Small intestine (tissue), 7 donors: ENCODE results near the gene PHC3. TPM values are rescaled to one million over a fixed set of nuclear protein-coding genes. Genes with fewer than 3 reads are reported as not detected.
A peak's percentile ranks its signal among the peaks of the same experiment; 100 is the strongest.

Source experiments
- DNase-seq, 2 donors: peaks; one replicate each; pipeline versions ENCODE4 v3.0.0 to v3.0.0-alpha.2; 2013
- FAIRE-seq: peaks from 2 replicates; lab custom pipeline; 2012; peaks lifted over from hg19 to GRCh38; lab: Jason Lieb, UNC
- H3K27ac ChIP-seq, 3 donors: one replicate each; pipeline ENCODE4 v1.5.1; 2013; ENCODE audit warnings: low read length in 2 of 3, mild to moderate bottlenecking in 2 of 3, control low read depth in 1 of 3, inconsistent platforms in 1 of 3, low read depth in 1 of 3, moderate library complexity in 1 of 3
- H3K27me3 ChIP-seq, 3 donors: one replicate each; pipeline ENCODE4 v1.6.1; 2013; ENCODE audit warnings: low read length in 3 of 3, inconsistent platforms in 1 of 3; ENCODE audit not compliant: control insufficient read depth in 3 of 3, insufficient read depth in 3 of 3
- H3K36me3 ChIP-seq, 3 donors: one replicate each; pipeline ENCODE4 v1.6.1; 2013; ENCODE audit warnings: low read length in 3 of 3, inconsistent platforms in 1 of 3, low read depth in 1 of 3, mild to moderate bottlenecking in 1 of 3, moderate library complexity in 1 of 3; ENCODE audit not compliant: control insufficient read depth in 3 of 3, insufficient read depth in 2 of 3
- H3K4me1 ChIP-seq, 3 donors: one replicate each; pipeline ENCODE4 v1.6.1; 2013; ENCODE audit warnings: low read length in 2 of 3, inconsistent platforms in 1 of 3, low read depth in 1 of 3, mild to moderate bottlenecking in 1 of 3, moderate library complexity in 1 of 3; ENCODE audit not compliant: control insufficient read depth in 3 of 3, insufficient read depth in 2 of 3
- H3K4me3 ChIP-seq, 3 donors: one replicate each; pipeline ENCODE4 v1.5.1; 2013; ENCODE audit warnings: low read length in 3 of 3, control low read depth in 1 of 3, inconsistent platforms in 1 of 3, low read depth in 1 of 3, mild to moderate bottlenecking in 1 of 3, moderate library complexity in 1 of 3
- H3K9me3 ChIP-seq, 2 donors: one replicate each; pipeline ENCODE4 v1.6.1; 2013; ENCODE audit warnings: low read depth in 1 of 2, low read length in 1 of 2; ENCODE audit not compliant: control insufficient read depth in 2 of 2, insufficient read depth in 1 of 2
- WGBS, 3 donors: extraction: QIAGEN DNeasy Blood & Tissue Kit; methylation state at CpG; one replicate each; pipeline ENCODE4 v1.1.7; 2013; 5-methylcytosine and 5-hydroxymethylcytosine counted together
- polyA plus RNA-seq, 4 donors: library from polyadenylated mRNA; stranded (reverse) in 3 of 4; unstranded in 1 of 4; fragments of 200-250 nt in 3 of 4; fragments of 120-200 nt in 1 of 4; gene quantifications; one replicate each; pipeline versions ENCODE4 v1.2.1 to v1.2.3, GENCODE V29; 2013
- donor health status: healthy with polysubstance abuse.
- donor health status: control.
- donor health status: control.
- donor health status: Bipolar disorder and iron deficiency.
- donor health status: healthy.

PHC3 gene
- polyA plus RNA-seq, 4 donors, result 2.5 to 30.4 (median 4.3) TPM

DNA sequence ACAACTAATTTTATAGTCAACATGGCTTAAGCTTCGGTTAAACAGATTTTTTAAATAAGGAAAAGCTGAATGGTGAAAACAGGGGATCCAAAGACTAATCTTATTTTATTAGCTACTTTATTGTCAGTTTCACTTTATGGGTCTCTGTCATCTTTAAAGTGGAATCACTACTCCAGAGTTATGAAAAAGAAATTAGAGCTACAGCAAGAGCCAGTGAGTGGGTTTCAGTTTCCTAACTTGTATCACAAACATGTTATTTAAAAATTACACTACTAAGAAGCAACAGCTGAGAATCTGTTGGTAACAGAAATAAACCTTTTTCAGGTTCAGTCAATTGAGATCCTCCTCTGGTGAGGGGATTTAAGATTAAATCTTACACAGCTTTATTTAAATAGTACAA lies 10.0 kb downstream of the PHC3 start:
- H3K4me3 ChIP-seq, result no peak overlapping the region
- H3K27me3 ChIP-seq, result no peaks in the 10 kb centered on the region
- DNase-seq, result no peak
- H3K36me3 ChIP-seq, result peaks cover 3 to 40% (median 16%) of the 10 kb centered on the region in 3 donors
- H3K27ac ChIP-seq, result no peak overlapping the region
- no peak for FAIRE-seq
- H3K4me1 ChIP-seq, result no peaks in the 10 kb centered on the region
- 54 to 57% (median 56%) methylated on average over 1 of the region's 1 CpG for WGBS, 3 donors
- H3K9me3 ChIP-seq, result no peaks in the 10 kb centered on the region

GRCh38 chr3:170164717-170165116 lies 16.8 kb downstream of the PHC3 start:
- Histone ChIP-seq H3K9me3 (peaks cover 0 to 6% of the 10 kb centered on the region in 2 donors), H3K4me3 (no peak overlapping the region), H3K27ac (no peak overlapping the region), H3K36me3 (peaks cover 3 to 43% (median 19%) of the 10 kb centered on the region in 3 donors), H3K27me3 (no peaks in the 10 kb centered on the region), H3K4me1 (peaks cover 0 to 9% (median 4%) of the 10 kb centered on the region in 3 donors)
- 36 to 59% (median 49%) methylated on average over 2 of the region's 2 CpGs for WGBS, 3 donors
- DNase-seq (peak in 1 of 2 donors; percentile 26), FAIRE-seq (no peak)

DNA sequence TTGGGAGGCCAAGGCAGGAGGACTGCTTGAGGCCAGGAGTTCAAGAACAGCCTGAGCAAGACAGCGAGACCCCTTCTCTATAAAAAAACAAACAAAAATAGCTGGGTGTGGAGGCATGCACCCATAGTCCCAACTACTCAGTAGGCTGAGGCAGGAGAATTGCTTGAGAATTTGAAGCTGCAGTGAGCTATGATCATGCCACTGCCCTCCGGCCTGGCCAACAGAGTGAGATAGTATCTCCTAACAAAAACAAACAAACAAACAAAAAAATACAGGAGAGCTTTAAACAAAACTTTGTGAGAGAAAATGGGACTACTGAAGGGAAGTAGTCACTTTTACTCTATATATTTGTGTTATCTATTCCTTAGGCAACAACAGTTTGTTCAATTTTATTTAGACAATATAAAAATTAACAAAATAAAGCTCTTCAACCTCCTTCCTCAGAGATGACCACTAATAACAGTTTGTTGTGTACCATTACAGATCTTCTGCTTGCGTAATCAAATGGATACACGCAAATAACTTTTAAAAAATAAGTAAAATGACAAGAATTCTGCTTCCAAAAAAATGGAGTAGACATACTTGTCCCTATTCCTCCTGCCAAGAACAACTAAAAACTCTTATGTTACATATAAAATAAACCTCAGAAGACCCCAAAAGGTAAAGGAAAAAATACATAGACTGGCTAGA lies 17.4 kb downstream of the PHC3 start:
- peaks cover 0 to 9% (median 4%) of the 10 kb centered on the region in 3 donors for H3K4me1 ChIP-seq
- DNase-seq (no peak), FAIRE-seq (no peak)
- no peaks in the 10 kb centered on the region for H3K27me3 ChIP-seq
- peaks cover 0 to 6% of the 10 kb centered on the region in 2 donors for H3K9me3 ChIP-seq
- H3K36me3 ChIP-seq, result peaks cover 3 to 43% (median 19%) of the 10 kb centered on the region in 3 donors
- WGBS, 3 donors, result 89 to 92% (median 91%) methylated on average over 4 of the region's 4 CpGs
- H3K27ac ChIP-seq, result no peak overlapping the region
- no peak overlapping the region for H3K4me3 ChIP-seq

GRCh38 chr3:170162630-170163029 lies 18.9 kb downstream of the PHC3 start:
- DNase-seq (no peak), FAIRE-seq (no peak)
- Histone ChIP-seq H3K4me3 (no peak overlapping the region), H3K4me1 (peaks cover 0 to 9% (median 4%) of the 10 kb centered on the region in 3 donors), H3K27ac (no peak overlapping the region), H3K9me3 (peaks cover 0 to 6% of the 10 kb centered on the region in 2 donors), H3K27me3 (no peaks in the 10 kb centered on the region), H3K36me3 (peaks cover 3 to 46% (median 17%) of the 10 kb centered on the region in 3 donors)

- Histone ChIP-seq H3K27ac (peak overlapping the region in 1 of 3 donors; percentile 32), H3K4me1 (peaks cover 0 to 9% (median 4%) of the 10 kb centered on the region in 3 donors), H3K27me3 (no peaks in the 10 kb centered on the region), H3K4me3 (no peak overlapping the region), H3K9me3 (peaks cover 0 to 6% of the 10 kb centered on the region in 2 donors), H3K36me3 (peaks cover 3 to 40% (median 14%) of the 10 kb centered on the region in 3 donors)
- no peak for FAIRE-seq
- no peak for DNase-seq
Measured at GRCh38 chr3:170162052-170162451, 19.5 kb downstream of the PHC3 start.

- peaks cover 7 to 35% (median 14%) of the 10 kb centered on the region in 3 donors for H3K36me3 ChIP-seq
- DNase-seq (no peak), FAIRE-seq (no peak)
- no peaks in the 10 kb centered on the region for H3K27me3 ChIP-seq
- H3K4me1 ChIP-seq, result peaks cover 4 to 8% (median 4%) of the 10 kb centered on the region in 3 donors
- H3K4me3 ChIP-seq, result no peak overlapping the region
- WGBS, 3 donors, result 89 to 97% (median 96%) methylated on average over 2 of the region's 2 CpGs
- H3K27ac ChIP-seq, result no peak overlapping the region
- peaks cover 0 to 6% of the 10 kb centered on the region in 2 donors for H3K9me3 ChIP-seq
Measured at GRCh38 chr3:170159933-170160332, 21.6 kb downstream of the PHC3 start.

DNA sequence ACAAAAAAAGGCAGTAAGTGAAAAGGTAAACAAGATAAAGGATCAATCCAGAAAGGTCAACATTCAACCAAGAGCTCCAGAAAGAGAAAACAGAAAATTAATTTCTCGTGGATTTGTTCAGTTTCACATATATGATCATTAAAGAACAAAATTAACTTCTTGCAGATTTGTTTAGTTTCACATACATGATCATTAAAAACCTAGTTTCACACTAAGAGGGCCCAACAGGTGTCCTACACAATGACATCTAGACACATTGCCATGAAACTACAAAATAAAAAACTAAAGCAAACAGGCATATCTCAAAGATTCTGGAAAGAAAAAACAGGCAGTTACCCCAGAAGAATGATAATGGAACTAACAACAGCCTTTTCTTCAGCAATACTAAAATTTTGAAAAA lies 22.1 kb downstream of the PHC3 start:
- 57 to 69% (median 68%) methylated on average over 1 of the region's 1 CpG for WGBS, 3 donors
- Histone ChIP-seq H3K4me3 (no peak overlapping the region), H3K9me3 (peaks cover 0 to 6% of the 10 kb centered on the region in 2 donors), H3K27me3 (no peaks in the 10 kb centered on the region), H3K36me3 (peaks cover 7 to 35% (median 9%) of the 10 kb centered on the region in 3 donors), H3K27ac (no peak overlapping the region), H3K4me1 (peaks cover 3 to 12% (median 8%) of the 10 kb centered on the region in 3 donors)
- DNase-seq (no peak), FAIRE-seq (no peak)

- Histone ChIP-seq H3K4me1 (peaks cover 3 to 13% (median 10%) of the 10 kb centered on the region in 3 donors), H3K36me3 (peaks cover 2 to 27% (median 3%) of the 10 kb centered on the region in 3 donors), H3K27ac (no peak overlapping the region), H3K27me3 (no peaks in the 10 kb centered on the region), H3K9me3 (no peaks in the 10 kb centered on the region), H3K4me3 (no peak overlapping the region)
- DNase-seq (no peak), FAIRE-seq (no peak)
- WGBS, 3 donors, result 80 to 94% (median 93%) methylated on average over 5 of the region's 5 CpGs
Measured at GRCh38 chr3:170155604-170156003, 25.9 kb downstream of the PHC3 start.
